GM18526 (cell line): ENCODE data around the gene FOXB2.

Experiments
- POLR2A ChIP-seq: IDR thresholded peaks from 3 replicates; pipeline ENCODE4 v1.6.1; 2011; ENCODE audit not compliant: insufficient read length; ENCODE audit errors: extremely low read depth

FOXB2 gene

GRCh38 chr9:77019236-77019925 lies at the start of gene FOXB2:
Gene FOXB2 (plus strand): TSS chr9:77019655. CDS start chr9:77019655, 0 bp downstream.
- TF ChIP-seq POLR2A = no peak

DNA sequence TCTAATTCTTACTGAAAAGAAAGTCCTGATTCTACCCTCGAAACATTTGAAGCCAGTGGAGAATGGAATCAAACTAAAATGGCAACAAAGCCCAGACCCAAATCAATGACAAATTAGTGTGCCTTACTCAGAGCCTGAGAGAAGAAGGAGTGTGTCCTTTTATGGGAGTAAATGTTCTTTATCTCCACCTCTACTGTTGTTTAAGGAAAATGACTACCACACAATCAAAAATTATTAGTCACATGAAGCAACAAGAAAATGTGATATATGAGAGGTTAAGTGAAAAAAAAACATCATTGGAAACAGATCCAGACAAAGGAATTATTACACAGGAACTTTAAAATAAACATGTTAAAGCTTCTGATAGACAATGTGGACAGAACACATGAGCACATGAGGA lies 49.7 kb upstream of the FOXB2 start:
- TF ChIP-seq POLR2A = no peak

GRCh38 chr9:76980566-76980965 lies 38.9 kb upstream of the FOXB2 start:
- no peak for TF ChIP-seq POLR2A

- no peak for TF ChIP-seq POLR2A
Measured at GRCh38 chr9:76984486-76984885, 35.0 kb upstream of the FOXB2 start.

DNA sequence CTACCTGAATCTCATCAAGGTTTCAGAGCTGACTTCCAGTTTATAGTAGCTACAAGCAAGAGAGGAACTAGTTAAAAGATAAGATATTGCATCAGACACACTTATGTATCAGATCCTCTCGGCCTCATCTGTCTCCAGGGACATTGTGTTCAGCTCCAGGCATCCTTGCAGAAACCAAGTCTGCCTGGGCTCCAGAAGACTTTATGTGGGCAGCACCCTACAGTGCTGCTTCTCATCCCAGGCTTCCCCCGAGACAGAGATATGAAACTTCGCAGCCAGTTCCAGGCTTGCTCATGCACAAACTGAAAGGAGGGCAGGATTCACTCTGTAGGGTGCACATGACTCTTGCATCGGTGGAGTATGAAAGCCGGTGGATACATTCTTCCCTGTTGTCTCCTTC lies 33.9 kb upstream of the FOXB2 start:
- no peak for TF ChIP-seq POLR2A

DNA sequence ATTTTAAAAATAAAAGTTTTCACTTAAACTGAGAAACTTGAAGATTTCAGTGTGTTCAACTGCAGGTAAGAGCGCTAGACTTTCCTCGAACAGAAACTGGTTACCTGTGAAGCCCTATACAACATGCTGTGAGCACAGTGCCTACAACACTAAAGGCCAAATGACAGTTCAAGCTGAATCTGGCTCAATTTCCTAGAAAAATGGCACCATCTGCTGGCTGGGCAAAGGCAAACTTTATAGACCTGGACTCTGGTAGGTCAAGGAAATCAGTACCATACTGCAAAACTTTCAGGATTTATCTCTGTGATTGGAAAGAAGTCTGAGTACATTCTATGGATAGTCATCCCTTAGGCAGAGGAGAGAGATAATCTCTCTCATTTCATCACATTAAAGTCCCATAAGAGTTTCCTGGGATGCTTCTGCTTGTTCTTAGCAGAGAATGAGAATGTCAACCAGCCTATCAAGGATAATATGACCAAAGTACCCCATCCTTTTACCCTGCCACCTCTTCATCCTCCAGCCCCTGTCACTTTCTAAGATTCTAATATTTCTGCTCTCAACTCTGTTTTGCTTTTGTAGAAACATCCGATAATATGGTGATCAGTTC lies 31.8 kb upstream of the FOXB2 start:
- TF ChIP-seq POLR2A = no peak

- TF ChIP-seq POLR2A = no peak
Measured at GRCh38 chr9:76988941-76989340, 30.5 kb upstream of the FOXB2 start.

- TF ChIP-seq POLR2A = no peak
Measured at GRCh38 chr9:76989501-76989900, 30.0 kb upstream of the FOXB2 start.

DNA sequence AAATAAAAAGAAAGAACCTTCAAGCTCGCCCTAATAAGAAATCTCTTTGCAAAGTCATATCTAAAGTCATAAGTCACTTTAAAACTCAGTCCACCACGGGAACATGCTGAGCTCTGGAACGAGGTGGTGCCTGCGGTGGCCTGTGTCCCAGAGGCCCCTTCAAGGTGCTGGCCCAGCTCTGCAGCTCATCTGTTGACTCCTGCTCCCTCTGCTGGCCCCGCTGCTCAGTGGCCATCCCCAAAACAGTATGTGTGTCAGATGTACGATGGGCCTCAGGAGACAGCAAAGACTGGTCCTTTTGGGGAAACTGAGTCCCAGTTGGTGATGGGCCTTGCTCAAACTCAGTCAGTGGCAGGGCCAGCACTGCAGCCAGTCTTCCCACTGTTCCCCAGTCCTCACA lies 22.8 kb upstream of the FOXB2 start:
- no peak for TF ChIP-seq POLR2A

DNA sequence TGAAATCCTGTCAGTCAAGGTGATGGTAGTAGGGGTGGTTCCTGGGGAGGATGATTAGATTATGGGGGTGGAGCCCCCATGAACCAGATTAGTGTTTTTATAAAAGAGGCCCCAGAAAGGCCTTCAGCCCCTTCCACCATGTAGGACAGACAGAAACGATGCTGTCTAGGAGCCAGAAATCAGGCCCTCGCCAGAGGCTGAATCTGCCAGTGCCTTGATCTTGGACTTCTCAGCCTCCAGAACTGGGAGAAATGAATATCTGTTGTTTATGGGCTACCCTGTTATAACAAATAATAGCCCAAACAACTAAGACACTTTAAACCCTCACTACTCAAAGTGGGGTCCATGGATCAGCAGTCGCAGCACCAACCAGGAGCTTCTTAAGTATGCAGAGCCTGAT lies 20.2 kb upstream of the FOXB2 start:
- TF ChIP-seq POLR2A = no peak

DNA sequence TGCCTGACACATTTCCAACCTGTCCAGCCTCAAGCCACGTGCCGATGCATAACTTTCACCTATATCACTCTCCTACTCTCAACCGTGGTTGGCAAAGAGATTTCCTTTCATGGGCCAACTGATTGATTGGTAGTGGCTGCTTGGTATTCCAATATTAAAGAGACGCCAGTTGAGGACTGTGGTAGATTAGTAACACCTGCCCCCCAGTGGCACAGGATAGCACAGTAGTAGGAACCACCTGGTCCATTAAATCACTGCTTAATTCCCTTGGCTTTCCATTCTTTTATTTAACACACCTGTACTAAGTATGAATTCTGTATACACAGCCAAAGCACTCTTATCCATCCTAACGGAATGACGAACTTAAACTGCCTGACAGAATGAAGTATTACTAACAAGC lies 19.1 kb upstream of the FOXB2 start:
- no peak for TF ChIP-seq POLR2A

DNA sequence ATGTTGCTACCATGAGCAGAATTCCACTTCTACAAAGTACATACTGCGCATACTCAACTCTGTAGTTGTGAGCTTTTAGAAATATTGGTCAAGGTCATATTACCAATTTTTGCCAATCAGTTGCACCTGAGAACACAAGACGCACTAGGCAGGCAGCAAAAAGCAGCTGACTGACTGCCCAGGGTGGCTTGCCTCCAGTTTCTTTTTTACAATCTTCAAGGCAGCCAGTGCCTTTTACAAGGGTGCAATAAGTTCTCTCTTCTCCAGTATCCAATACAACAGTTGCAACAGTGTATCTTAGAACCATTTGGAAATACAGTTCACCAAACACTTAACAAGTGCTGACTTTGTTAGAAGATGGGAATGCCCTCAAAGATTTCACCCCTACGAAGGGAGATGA lies 16.1 kb upstream of the FOXB2 start:
- no peak for TF ChIP-seq POLR2A

GRCh38 chr9:77005216-77005615 lies 14.2 kb upstream of the FOXB2 start:
- TF ChIP-seq POLR2A = no peak

DNA sequence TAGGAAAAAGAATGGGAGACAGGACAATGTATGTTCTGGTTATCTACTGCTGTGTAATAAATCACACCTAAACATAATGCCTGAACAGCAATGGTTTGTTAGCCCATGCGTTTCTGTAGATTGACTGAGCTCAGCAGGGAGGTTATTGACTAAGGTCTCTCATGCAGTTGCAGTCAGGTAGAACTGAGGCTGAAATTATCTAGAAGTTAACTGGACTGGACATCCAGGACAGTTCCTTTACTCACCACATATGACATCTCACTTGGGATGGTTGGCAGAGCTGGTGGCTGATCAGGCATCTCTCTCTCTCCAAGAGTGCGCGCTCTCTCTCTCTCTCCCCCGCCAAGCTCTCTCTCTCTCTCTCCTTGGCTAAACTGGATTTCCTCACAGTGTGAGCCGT lies 8.9 kb upstream of the FOXB2 start:
- no peak for TF ChIP-seq POLR2A

DNA sequence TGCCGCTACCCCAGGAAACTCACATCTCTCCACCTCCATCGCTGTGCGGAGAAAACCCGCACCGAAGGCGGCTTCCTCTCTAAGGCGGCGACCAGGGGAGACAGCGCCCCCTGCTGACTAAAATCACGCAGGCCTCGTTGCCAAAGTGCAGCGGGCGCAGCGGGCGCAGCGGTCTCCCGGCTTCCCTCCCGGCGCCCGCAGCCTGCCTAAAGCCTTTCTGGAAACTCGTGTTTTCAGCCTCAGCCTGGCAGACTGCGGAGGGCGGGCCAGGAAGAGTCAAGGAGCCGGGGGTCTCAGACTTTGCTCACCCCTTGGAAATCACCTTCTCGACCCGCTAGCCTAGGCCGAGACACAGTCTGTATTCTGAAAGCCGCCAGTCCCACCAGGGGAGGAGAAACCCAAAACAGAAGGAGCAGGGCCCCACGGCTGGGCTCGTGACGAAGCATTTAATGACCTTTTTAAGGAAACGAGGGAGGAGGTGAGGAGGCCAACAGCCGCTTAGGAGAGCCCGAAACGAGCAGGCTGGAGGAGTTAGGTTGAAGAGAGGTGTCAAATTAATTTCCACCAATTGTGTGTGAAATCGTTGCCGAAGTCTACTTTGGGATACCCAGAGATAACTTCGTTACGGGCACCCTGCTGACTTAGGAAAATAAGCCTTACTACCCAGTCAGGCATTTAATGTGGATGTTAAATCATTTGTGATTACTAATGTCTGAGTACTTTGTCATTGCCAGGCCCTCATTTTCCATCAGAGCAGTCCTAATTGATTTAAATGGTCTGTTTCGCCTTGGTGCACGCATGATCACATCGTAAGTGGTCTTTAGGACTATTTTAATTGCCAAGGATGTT lies 7.3 kb upstream of the FOXB2 start:
- TF ChIP-seq POLR2A = no peak

GRCh38 chr9:77013206-77013931 lies 6.1 kb upstream of the FOXB2 start:
- no peak for TF ChIP-seq POLR2A

DNA sequence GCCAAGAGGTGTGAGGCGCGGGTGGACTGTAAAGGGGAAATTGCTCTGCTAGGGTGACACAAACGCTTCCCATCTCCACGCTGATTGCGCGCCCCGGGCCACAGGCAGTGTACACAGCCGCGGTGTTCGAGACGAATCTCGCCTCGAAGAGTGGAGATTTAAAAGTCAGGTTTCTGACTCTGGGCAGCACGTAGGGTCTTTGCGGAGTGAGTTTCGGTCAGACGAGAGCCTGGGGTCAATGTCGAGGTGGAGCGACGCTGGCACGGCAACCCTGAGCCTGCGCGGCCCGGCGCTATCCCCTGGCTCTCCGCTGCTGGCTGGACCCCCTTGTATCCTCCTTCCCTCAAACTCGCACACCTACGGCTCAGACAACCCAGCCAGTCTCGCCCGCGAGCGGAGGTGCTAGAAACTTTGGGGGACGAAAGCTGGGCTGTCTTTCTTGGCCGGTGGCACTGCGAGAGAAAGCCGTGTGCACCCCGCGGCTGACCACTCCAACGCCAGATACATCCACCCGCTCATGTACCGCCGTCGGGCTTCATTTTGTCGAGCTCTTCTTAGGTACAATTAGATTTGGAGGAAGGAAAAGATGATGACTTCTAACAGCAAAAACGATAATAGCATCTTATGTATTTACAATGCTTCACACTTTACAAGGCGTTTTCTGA lies 5.4 kb upstream of the FOXB2 start:
- no peak for TF ChIP-seq POLR2A
